H1 (cell line): ENCODE measurements around the gene RPE. TPM values are rescaled to one million over a fixed set of nuclear protein-coding genes. Genes with fewer than 3 reads are reported as not detected.

Source experiments
- CTCF ChIA-PET: fragments of 300-600 bp; sonication (Branson Sonifier 250); formaldehyde crosslinking; loops from one replicate; lab custom pipeline; 2021; ENCODE audit not compliant: partially characterized antibody; lab: Charles Lee
- POLR2A ChIA-PET: fragments of 300-600 bp; sonication (Branson Sonifier 250); formaldehyde crosslinking; loops from one replicate; lab custom pipeline; 2021; ENCODE audit warnings: inconsistent platforms; ENCODE audit not compliant: partially characterized antibody; lab: Charles Lee
- DNase-seq, 2 experiments: peaks; one replicate each; pipeline versions ENCODE4 v3.0.0 to v3.0.0-alpha.2; 2010 to 2022; ENCODE audit warnings: low spot score in 2 of 2, low read depth in 1 of 2, mixed read lengths in 1 of 2
- FAIRE-seq: peaks from 2 replicates; lab custom pipeline; 2011; peaks lifted over from hg19 to GRCh38; lab: Jason Lieb, UNC
- H2AFZ ChIP-seq: 2 replicates; pipeline ENCODE4 v1.8.1; 2012; ENCODE audit warnings: low read length, inconsistent platforms
- H2AK5ac ChIP-seq: 2 replicates; pipeline ENCODE4 v1.6.1; 2013; ENCODE audit warnings: low read depth, low read length
- H2BK120ac ChIP-seq: replicated peaks from 2 replicates; pipeline ENCODE3; 2013; ENCODE audit warnings: low read depth, low read length, inconsistent platforms
- H2BK12ac ChIP-seq: 2 replicates; pipeline ENCODE4 v1.6.1; 2013; ENCODE audit warnings: low read depth, low read length
- H2BK15ac ChIP-seq: 2 replicates; pipeline ENCODE4 v1.6.1; 2013; ENCODE audit warnings: low read length
- H2BK20ac ChIP-seq: 2 replicates; pipeline ENCODE4 v1.6.1; 2013; ENCODE audit warnings: low read length
- H2BK5ac ChIP-seq: 2 replicates; pipeline ENCODE4 v1.6.1; 2013; ENCODE audit warnings: low read depth, low read length
- H3K14ac ChIP-seq: 2 replicates; pipeline ENCODE4 v1.6.1; 2013; ENCODE audit warnings: inconsistent platforms; ENCODE audit not compliant: insufficient read length
- H3K18ac ChIP-seq: 2 replicates; pipeline ENCODE4 v1.6.1; 2013; ENCODE audit warnings: low read length; ENCODE audit errors: extremely low read depth
- H3K23ac ChIP-seq: 2 replicates; pipeline ENCODE4 v1.6.1; 2013; ENCODE audit warnings: inconsistent platforms; ENCODE audit not compliant: insufficient read length
- H3K23me2 ChIP-seq: 2 replicates; pipeline ENCODE4 v1.6.1; 2013; ENCODE audit warnings: low read depth, low read length
- H3K27ac ChIP-seq: 2 replicates; pipeline ENCODE4 v1.6.1; 2011; ENCODE audit warnings: low read depth, low read length, inconsistent platforms
- H3K27me3 ChIP-seq, 4 experiments: replicated peaks in 1 of 4; 1 replicate in 1 of 4; 2 replicates in 3 of 4; pipeline versions ENCODE4 v1.6.1 to v1.8.1; 2011 to 2013; ENCODE audit warnings: low read length in 3 of 4, mild to moderate bottlenecking in 3 of 4, inconsistent platforms in 2 of 4, mixed read lengths in 2 of 4, moderate library complexity in 1 of 4; ENCODE audit not compliant: control insufficient read depth in 3 of 4, insufficient read depth in 3 of 4; ENCODE audit errors: extremely low read depth in 1 of 4
- H3K36me3 ChIP-seq, 4 experiments: 2 replicates each; pipeline versions ENCODE4 v1.6.1 to v1.8.1; 2011 to 2013; ENCODE audit warnings: mild to moderate bottlenecking in 4 of 4, low read length in 3 of 4, moderate library complexity in 2 of 4, control low read depth in 1 of 4, inconsistent platforms in 1 of 4; ENCODE audit not compliant: insufficient read depth in 4 of 4, control insufficient read depth in 2 of 4
- H3K4ac ChIP-seq: replicated peaks from 2 replicates; pipeline ENCODE3; 2013; ENCODE audit warnings: low read length, low read depth, mixed read lengths, inconsistent platforms; ENCODE audit not compliant: insufficient read length
- H3K4me1 ChIP-seq, 4 experiments: replicated peaks in 1 of 4; 1 replicate in 1 of 4; 2 replicates in 3 of 4; pipeline versions ENCODE4 v1.6.1 to v1.8.1; 2011 to 2013; ENCODE audit warnings: low read length in 3 of 4, inconsistent platforms in 2 of 4, mixed read lengths in 1 of 4; ENCODE audit not compliant: insufficient read depth in 4 of 4, control insufficient read depth in 3 of 4
- H3K4me2 ChIP-seq, 2 experiments: 2 replicates each; pipeline versions ENCODE4 v1.6.1 to v1.8.1; 2011 to 2013; ENCODE audit warnings: low read depth in 2 of 2, low read length in 2 of 2, control low read depth in 1 of 2, inconsistent platforms in 1 of 2, mild to moderate bottlenecking in 1 of 2; ENCODE audit not compliant: insufficient read depth in 1 of 2
- H3K4me3 ChIP-seq, 4 experiments: fragments of 200-600, 300-600 bp in 1 of 4; sonication (generic), shearing (Covaris generic), sonication (Bioruptor Twin) in 1 of 4; 2 replicates each; pipeline versions ENCODE4 v1.5.1 to v1.8.1; 2011 to 2016; ENCODE audit warnings: low read length in 4 of 4, low read depth in 3 of 4, control low read depth in 2 of 4, inconsistent platforms in 2 of 4, mild to moderate bottlenecking in 2 of 4, mixed read lengths in 1 of 4, moderate library complexity in 1 of 4; ENCODE audit not compliant: insufficient read depth in 2 of 4; ENCODE audit errors: extremely low read depth in 1 of 4
- H3K56ac ChIP-seq: replicated peaks from 2 replicates; pipeline ENCODE3; 2013; ENCODE audit warnings: low read depth, mild to moderate bottlenecking, mixed read lengths, low read length, inconsistent platforms; ENCODE audit not compliant: insufficient read length
- H3K79me1 ChIP-seq: 2 replicates; pipeline ENCODE4 v1.6.1; 2013; ENCODE audit warnings: low read depth, low read length, control low read depth
- H3K79me2 ChIP-seq, 2 experiments: 2 replicates each; pipeline versions ENCODE4 v1.6.1 to v1.8.1; 2012 to 2013; ENCODE audit warnings: low read length in 2 of 2, mild to moderate bottlenecking in 2 of 2, inconsistent platforms in 1 of 2; ENCODE audit not compliant: insufficient read depth in 2 of 2, control insufficient read depth in 1 of 2
- H3K9ac ChIP-seq, 4 experiments: replicated peaks in 1 of 4; 1 replicate in 1 of 4; 2 replicates in 3 of 4; pipeline versions ENCODE4 v1.6.1 to v1.8.1; 2011 to 2013; ENCODE audit warnings: low read depth in 3 of 4, low read length in 3 of 4, control low read depth in 2 of 4, mild to moderate bottlenecking in 2 of 4, moderate library complexity in 2 of 4, inconsistent platforms in 1 of 4; ENCODE audit errors: extremely low read depth in 1 of 4
- H3K9me3 ChIP-seq, 2 experiments: 2 replicates each; pipeline versions ENCODE4 v1.6.1 to v1.8.1; 2012 to 2013; ENCODE audit warnings: mild to moderate bottlenecking in 2 of 2, moderate library complexity in 2 of 2, control low read depth in 1 of 2, inconsistent platforms in 1 of 2, low read depth in 1 of 2, low read length in 1 of 2, mixed read lengths in 1 of 2; ENCODE audit not compliant: insufficient read depth in 2 of 2
- H4K20me1 ChIP-seq, 2 experiments: replicated peaks in 1 of 2; 2 replicates each; pipeline versions ENCODE3 to v1.8.1; 2011 to 2013; ENCODE audit warnings: inconsistent platforms in 2 of 2, low read length in 2 of 2, mild to moderate bottlenecking in 1 of 2; ENCODE audit not compliant: insufficient read depth in 2 of 2, control insufficient read depth in 1 of 2
- H4K5ac ChIP-seq: 2 replicates; pipeline ENCODE4 v1.6.1; 2013; ENCODE audit warnings: low read length, low read depth, mixed read lengths, inconsistent platforms; ENCODE audit not compliant: insufficient read length
- H4K8ac ChIP-seq: 2 replicates; pipeline ENCODE4 v1.8.0; 2013; ENCODE audit warnings: mild to moderate bottlenecking, moderate library complexity, low read length, inconsistent platforms; ENCODE audit not compliant: insufficient read depth; ENCODE audit errors: extremely low read depth
- H4K91ac ChIP-seq: replicated peaks from 2 replicates; pipeline ENCODE3; 2013; ENCODE audit warnings: low read length, mixed read lengths, inconsistent platforms; ENCODE audit not compliant: insufficient read length
- CBX5 ChIP-seq: fragments of 300-800, 300-1000 bp; sonication (generic); IDR thresholded peaks from 2 replicates; pipeline ENCODE4 v1.7.1; 2016; ENCODE audit warnings: antibody characterized with exemption, low read length, low read depth
- CBX8 ChIP-seq: fragments of 300-800, 300-1000 bp; sonication (generic); IDR thresholded peaks from 2 replicates; pipeline ENCODE4 v1.7.1; 2016; ENCODE audit warnings: low read depth, low read length, borderline replicate concordance
- CREB1 ChIP-seq: IDR thresholded peaks from 2 replicates; pipeline ENCODE4 v1.6.1; 2012; ENCODE audit warnings: inconsistent platforms
- EZH2 ChIP-seq: fragments of 200-600 bp; sonication (generic); IDR thresholded peaks from 2 replicates; pipeline ENCODE4 v1.7.1; 2012; ENCODE audit warnings: low read depth, mild to moderate bottlenecking, moderate library complexity, low read length, inconsistent platforms; ENCODE audit not compliant: severe bottlenecking
- KDM1A ChIP-seq: fragments of 200-600, 300-600 bp; sonication (generic); IDR thresholded peaks from 2 replicates; pipeline ENCODE4 v1.7.1; 2016; ENCODE audit warnings: mild to moderate bottlenecking, low read length, borderline replicate concordance
- KDM5A ChIP-seq: fragments of 200-600 bp; IDR thresholded peaks from 2 replicates; pipeline ENCODE4 v1.7.1; 2012; ENCODE audit warnings: mild to moderate bottlenecking, low read length, inconsistent platforms, mixed read lengths
- RAD21 ChIP-seq, 2 experiments: IDR thresholded peaks in 1 of 2; conservative IDR thresholded peaks in 1 of 2; 2 replicates each; pipeline ENCODE4 v1.6.1; 2011; ENCODE audit warnings: low read depth in 2 of 2, low read length in 2 of 2, improper control_type of control experiment in 1 of 2, inconsistent platforms in 1 of 2, mild to moderate bottlenecking in 1 of 2, moderate library complexity in 1 of 2
- RBBP5 ChIP-seq: IDR thresholded peaks from 2 replicates; pipeline ENCODE4 v1.7.1; 2012; ENCODE audit warnings: low read depth, mild to moderate bottlenecking, inconsistent platforms, low read length, moderate library complexity, borderline replicate concordance
- SP1 ChIP-seq: IDR thresholded peaks from 2 replicates; pipeline ENCODE4 v1.6.1; 2011; ENCODE audit warnings: low read depth, low read length
- SP2 ChIP-seq: IDR thresholded peaks from 2 replicates; pipeline ENCODE4 v1.6.1; 2012; ENCODE audit warnings: mild to moderate bottlenecking, low read length, inconsistent platforms
- SUZ12 ChIP-seq: fragments of 200-600 bp; sonication (generic); IDR thresholded peaks from 2 replicates; pipeline ENCODE4 v1.6.1; 2012; ENCODE audit warnings: mild to moderate bottlenecking, inconsistent platforms, low read length, moderate library complexity, mixed read lengths
- TAF1 ChIP-seq: IDR thresholded peaks from 2 replicates; pipeline ENCODE4 v1.6.1; 2011; ENCODE audit warnings: mild to moderate bottlenecking, low read depth, low read length
- TAF7 ChIP-seq: optimal IDR thresholded peaks from 2 replicates; pipeline ENCODE3; 2011; ENCODE audit warnings: low read depth, mild to moderate bottlenecking, inconsistent platforms, low read length, moderate library complexity, borderline replicate concordance
- WGBS, 2 experiments: shearing (Covaris generic) in 1 of 2; methylation state at CpG; one replicate each; pipeline versions ENCODE4 v1.1.6 to v1.1.7; 2013 to 2015; ENCODE audit warnings: low lambda C conversion rate in 2 of 2, mixed read lengths in 2 of 2, inconsistent platforms in 1 of 2, low coverage in 1 of 2, missing lambda C conversion rate in 1 of 2; ENCODE audit not compliant: insufficient replicate concordance in 2 of 2, insufficient coverage in 1 of 2, insufficient read length in 1 of 2; ENCODE audit errors: extremely low coverage in 1 of 2, missing lambda C conversion rate in 1 of 2; 5-methylcytosine and 5-hydroxymethylcytosine counted together
- polyA plus RNA-seq, 7 experiments: library from polyadenylated mRNA; depleted of rRNA in 3 of 7; stranded (reverse) in 5 of 7; unstranded in 2 of 7; fragments of >200 nt in 5 of 7; fragments of 200-250 nt in 2 of 7; gene quantifications; 1 replicate in 5 of 7; 2 replicates in 1 of 7; 4 replicates in 1 of 7; pipeline versions ENCODE4 v1.2.1 to v1.2.3, GENCODE V29; 2011 to 2013; ENCODE audit warnings: missing spikeins in 2 of 7, mixed read lengths in 2 of 7
- total RNA-seq: library from RNA; stranded (reverse); fragmentation: NEBNext Ultra II Directional; extraction: Animal tissue kit (Norgen Biotek cat#: 25700); gene quantifications from 2 replicates; pipeline ENCODE4 v1.2.1, GENCODE V29; 2021

Gene RPE
- total and polyA plus RNA-seq, 2 of the 8 experiments (the other 6 are each of a cell fraction or from before 2014, with no cell fraction given) = 77.8 to 102 TPM

- H3K14ac ChIP-seq = no peak overlapping the region
- no peaks in the 10 kb centered on the region for H3K9me3 ChIP-seq
- peaks cover 4 to 14% of the 10 kb centered on the region in 2 experiments for H4K20me1 ChIP-seq
- H3K4me3 ChIP-seq = no peak overlapping the region
- H4K91ac ChIP-seq = no peak overlapping the region
- H2BK15ac ChIP-seq = no peak overlapping the region
- H3K36me3 ChIP-seq = peaks cover 0 to 35% (median 9%) of the 10 kb centered on the region in 4 experiments; a peak in 7 of 8 replicates
- ChIA-PET CTCF (interaction anchor here (1.2 to 1.9 kb wide), 2 partner anchors 10 to 49 kb away, joined by 3 to 4 read pairs; no protein-coding TSS in a partner anchor), POLR2A (interaction anchor here (0.9 to 1.4 kb wide), 2 partner anchors 11 to 15 kb away, joined by 3 read pairs; no protein-coding TSS in a partner anchor)
- H3K79me1 ChIP-seq = peaks cover 4% of the 10 kb centered on the region; the same call in 1 of the 2 replicates
- H2AK5ac ChIP-seq = no peak overlapping the region
- no peaks in the 10 kb centered on the region for H3K23me2 ChIP-seq
- 89% methylated on average over 3 of the region's 3 CpGs; no CpG with 5 or more reads in 1 of the 2 experiments for WGBS, 2 experiments
- H3K18ac ChIP-seq = no peak overlapping the region
- H4K8ac ChIP-seq = no peak overlapping the region
- no peak overlapping the region for H2AFZ ChIP-seq
- H3K23ac ChIP-seq = no peak overlapping the region
- H3K9ac ChIP-seq = no peak overlapping the region
- peaks cover 19 to 90% of the 10 kb centered on the region in 2 experiments for H3K79me2 ChIP-seq
- no peak for FAIRE-seq
- H3K4ac ChIP-seq = no peak overlapping the region
- H3K27ac ChIP-seq = no peak overlapping the region
- H2BK120ac ChIP-seq = no peak overlapping the region
- no peaks in the 10 kb centered on the region for H3K27me3 ChIP-seq
- no peak for DNase-seq
- no peak overlapping the region for H2BK20ac ChIP-seq
- H3K4me2 ChIP-seq = no peak overlapping the region
- no peak overlapping the region for H4K5ac ChIP-seq
- H3K56ac ChIP-seq = no peak overlapping the region
- H3K4me1 ChIP-seq = no peaks in the 10 kb centered on the region
- H2BK5ac ChIP-seq = no peak overlapping the region
- no peak for TF ChIP-seq EZH2
- no peak for TF ChIP-seq TAF1
- no peak for TF ChIP-seq RAD21 (IDR thresholded peaks at IDR 0.05 in 1 of 2, conservative IDR thresholded peaks at IDR 0.05 in 1 of 2; ENCODE audit: low read depth in 2 of 2, low read length in 2 of 2)
- no peak for TF ChIP-seq SUZ12
- no peak for TF ChIP-seq RBBP5
- no peak for TF ChIP-seq CREB1
- TF ChIP-seq SP1 = no peak
- TF ChIP-seq KDM5A = no peak
- TF ChIP-seq CBX5 = no peak
- no peak for TF ChIP-seq KDM1A
- TF ChIP-seq TAF7 = no peak
- no peak for TF ChIP-seq CBX8
- no peak for TF ChIP-seq SP2
- no peak overlapping the region for H2BK12ac ChIP-seq
Observed at GRCh38 chr2:210009896-210010295, 7.5 kb downstream of the RPE start.
